HepG2 (cell line): Measurements from ENCODE around the gene ARMH3. TPM values are rescaled to one million over a fixed set of nuclear protein-coding genes. Genes with fewer than 3 reads are reported as not detected.

Source experiments
- ATAC-seq: fragments of 200-7000 bp; cut with Tn5 transposase; 3 replicates; pipeline ENCODE4 v1.9.1; 2020; ENCODE audit warnings: mild to moderate bottlenecking, moderate library complexity
- BruUV-seq: library from RNA; stranded (reverse); fragments of 400-500 nt; replicated peaks from 2 replicates; lab custom pipeline; 2021; lab: Mats Ljungman, UMichigan
- CTCF ChIA-PET: fragments of 300-600 bp; formaldehyde crosslinking; extraction: SDS; loops from one replicate; lab custom pipeline; 2021; ENCODE audit warnings: low total read pairs, inconsistent platforms, low intra/inter-chr PET ratio; lab: Yijun Ruan, JAX
- POLR2A ChIA-PET: fragments of 350-600 bp; sonication (Branson Sonifier 250); formaldehyde crosslinking; loops from one replicate; lab custom pipeline; 2020; ENCODE audit warnings: antibody characterized with exemption, inconsistent platforms; lab: Yijun Ruan, JAX
- DNase-seq: peaks from one replicate; pipeline ENCODE4 v3.0.0-alpha.2; 2015; ENCODE audit warnings: low spot score
- FAIRE-seq: peaks from 3 replicates; lab custom pipeline; 2011; peaks lifted over from hg19 to GRCh38; lab: Jason Lieb, UNC
- H2AFZ ChIP-seq: one replicate; pipeline ENCODE4 v1.6.1; 2011; ENCODE audit warnings: low read length, inconsistent platforms
- H3K27ac ChIP-seq: fragments of 300-600 bp; 3 replicates; pipeline ENCODE4 v1.8.0; 2011; ENCODE audit warnings: mixed run types, mild to moderate bottlenecking, mixed read lengths, low read length, inconsistent platforms; ENCODE audit not compliant: insufficient read depth; ENCODE audit errors: extremely low read length
- H3K27me3 ChIP-seq, 2 experiments: fragments of 200-600 bp in 1 of 2; 2 replicates in 1 of 2; 3 replicates in 1 of 2; pipeline versions ENCODE4 v1.6.0 to v1.8.0; 2011; ENCODE audit warnings: low read length in 2 of 2, mild to moderate bottlenecking in 2 of 2, moderate library complexity in 2 of 2, inconsistent platforms in 1 of 2; ENCODE audit not compliant: insufficient read depth in 2 of 2, control insufficient read depth in 1 of 2
- H3K36me3 ChIP-seq, 2 experiments: fragments of 200-600 bp in 1 of 2; replicated peaks in 1 of 2; 2 replicates in 1 of 2; 3 replicates in 1 of 2; pipeline versions ENCODE4 v1.5.1 to v1.8.0; 2011; ENCODE audit warnings: low read length in 2 of 2, inconsistent platforms in 1 of 2; ENCODE audit not compliant: insufficient read depth in 2 of 2, control insufficient read depth in 1 of 2
- H3K4me1 ChIP-seq: 2 replicates; pipeline ENCODE4 v1.5.1; 2012; ENCODE audit warnings: low read length, inconsistent platforms; ENCODE audit not compliant: insufficient read depth
- H3K4me2 ChIP-seq: 2 replicates; pipeline ENCODE4 v1.6.0; 2011; ENCODE audit warnings: low read depth, low read length, inconsistent platforms
- H3K4me3 ChIP-seq, 3 experiments: fragments of 200-600 bp in 1 of 3; sonication (generic), shearing (Covaris generic) in 1 of 3; replicated peaks in 1 of 3; 2 replicates each; pipeline ENCODE4 v1.5.1; 2011 to 2016; ENCODE audit warnings: low read length in 3 of 3, inconsistent platforms in 2 of 3, low read depth in 2 of 3, mild to moderate bottlenecking in 2 of 3, control low read depth in 1 of 3, mixed read lengths in 1 of 3; ENCODE audit not compliant: insufficient read depth in 1 of 3
- H3K79me2 ChIP-seq: one replicate; pipeline ENCODE4 v1.6.1; 2011; ENCODE audit warnings: low read length, inconsistent platforms; ENCODE audit not compliant: insufficient read depth
- H3K9ac ChIP-seq: 2 replicates; pipeline ENCODE4 v1.6.0; 2011; ENCODE audit warnings: mild to moderate bottlenecking, low read depth, low read length, inconsistent platforms; ENCODE audit not compliant: insufficient read depth
- H3K9me3 ChIP-seq: 2 replicates; pipeline ENCODE4 v1.5.1; 2012; ENCODE audit warnings: mild to moderate bottlenecking, low read length
- H4K20me1 ChIP-seq: 2 replicates; pipeline ENCODE4 v1.6.0; 2011; ENCODE audit warnings: inconsistent platforms, mild to moderate bottlenecking, low read length, moderate library complexity; ENCODE audit not compliant: insufficient read depth
- FOXM1 ChIP-seq: sonication (generic); formaldehyde crosslinking; IDR thresholded peaks from 2 replicates; pipeline ENCODE4 v1.5.0; 2020; ENCODE audit warnings: missing genetic modification reagents
- JUNB ChIP-seq: sonication (generic); formaldehyde crosslinking; IDR thresholded peaks from 2 replicates; pipeline ENCODE4 v1.8.0; 2022; ENCODE audit warnings: missing genetic modification reagents, mild to moderate bottlenecking, borderline replicate concordance
- MIER3 ChIP-seq: IDR thresholded peaks from 2 replicates; pipeline ENCODE4 v1.6.1; 2016; ENCODE audit warnings: missing compliant biosample characterization, borderline replicate concordance
- MTF2 ChIP-seq: sonication (generic); formaldehyde crosslinking; IDR thresholded peaks from 2 replicates; pipeline ENCODE4 v1.5.0; 2020; ENCODE audit warnings: missing genetic modification reagents, borderline replicate concordance
- NR1H2 ChIP-seq: sonication (generic); formaldehyde crosslinking; IDR thresholded peaks from 2 replicates; pipeline ENCODE4 v1.8.1; 2022; ENCODE audit warnings: low read depth, missing genetic modification reagents, borderline replicate concordance
- SMAD3 ChIP-seq: sonication (generic); formaldehyde crosslinking; IDR thresholded peaks from 2 replicates; pipeline ENCODE4 v1.4.0; 2020; ENCODE audit warnings: missing genetic modification reagents
- SMC3 ChIP-seq: IDR thresholded peaks from 2 replicates; pipeline ENCODE4 v1.6.1; 2011; ENCODE audit warnings: low read length, improper control_type of control experiment
- YEATS4 ChIP-seq: sonication (generic); formaldehyde crosslinking; IDR thresholded peaks from 2 replicates; pipeline ENCODE4 v1.4.0; 2020; ENCODE audit warnings: missing genetic modification reagents, borderline replicate concordance
- ZNF749 ChIP-seq: sonication (generic); formaldehyde crosslinking; IDR thresholded peaks from 2 replicates; pipeline ENCODE4 v1.8.0; 2022; ENCODE audit warnings: mild to moderate bottlenecking, missing genetic modification reagents, moderate library complexity, borderline replicate concordance
- ZSCAN12 ChIP-seq: sonication (generic); formaldehyde crosslinking; IDR thresholded peaks from 2 replicates; pipeline ENCODE4 v1.9.0; 2021; ENCODE audit warnings: mild to moderate bottlenecking, missing genetic modification reagents
- WGBS: methylation state at CpG from one replicate; pipeline ENCODE4 v1.1.6; 2017; ENCODE audit warnings: low lambda C conversion rate; 5-methylcytosine and 5-hydroxymethylcytosine counted together
- in situ Hi-C: cut with HindIII; loops from 2 replicates; pipeline ENCODE4 v1.10.0; 2017; ENCODE audit warnings: low pct_unique_long_range_greater_than_20kb; ENCODE audit not compliant: extremely low pct_ligation_motif_present
- intact Hi-C: fragments of 100-400 bp; cut with micrococcal nuclease; formaldehyde crosslinking; loops from one replicate; pipeline ENCODE4 v1.10.0; 2022; ENCODE audit not compliant: unreplicated experiment
- polyA plus RNA-seq, 8 experiments: library from polyadenylated mRNA; depleted of rRNA in 3 of 8; stranded (reverse) in 7 of 8; unstranded in 1 of 8; fragments of >200 nt; fragmentation: Illumina TruSeq in 4 of 8; extraction: Trizol in 4 of 8; gene quantifications; 2 replicates each; pipeline versions ENCODE4 v1.2.1 to v1.2.3, GENCODE V29; 2011 to 2016; ENCODE audit warnings: low read depth in 4 of 8, missing spikeins in 1 of 8, mixed read lengths in 1 of 8; ENCODE audit not compliant: insufficient read depth in 1 of 8
- total RNA-seq, 5 experiments: library from RNA; depleted of rRNA; stranded (reverse); fragments of >200 nt; fragmentation: Illumina TruSeq; extraction: Trizol; gene quantifications; 2 replicates each; pipeline ENCODE4 v1.2.3, GENCODE V29; 2016; ENCODE audit warnings: low read depth in 1 of 5
- TF ChIP-seq, protein P1 (sequence below): sonication (generic); formaldehyde crosslinking; IDR thresholded peaks from 2 replicates; pipeline ENCODE4 v1.4.0; 2020; ENCODE audit warnings: low read depth, missing genetic modification reagents
- TF ChIP-seq, protein P2 (sequence below): sonication (generic); formaldehyde crosslinking; IDR thresholded peaks from 2 replicates; pipeline ENCODE4 v1.4.0; 2020; ENCODE audit warnings: mild to moderate bottlenecking, missing genetic modification reagents

The ARMH3 gene
- total and polyA plus RNA-seq, 2 of the 13 experiments (the other 11 are each of a cell fraction or from before 2014, with no cell fraction given): 8.4 to 16.9 TPM

GRCh38 chr10:102033787-102034186 lies 22.2 kb downstream of the ARMH3 start:
- Histone ChIP-seq H3K36me3 (peaks cover 5 to 41% of the 10 kb centered on the region in 2 experiments; a peak in 4 of 5 replicates), H3K9me3 (no peaks in the 10 kb centered on the region), H3K4me3 (no peak overlapping the region), H3K79me2 (no peaks in the 10 kb centered on the region), H3K4me2 (no peak overlapping the region), H3K9ac (no peak overlapping the region), H3K27ac (no peak overlapping the region), H2AFZ (no peak overlapping the region), H4K20me1 (no peaks in the 10 kb centered on the region), H3K4me1 (no peaks in the 10 kb centered on the region), H3K27me3 (no peaks in the 10 kb centered on the region)
- POLR2A ChIA-PET: no interaction called here
- WGBS: 100% methylated on average over 2 of the region's 2 CpGs
- ATAC-seq (no peak), FAIRE-seq (no peak), DNase-seq (no peak)
- intact Hi-C loops: no loop called here
- BruUV-seq: no TSS peak
- CTCF ChIA-PET: no interaction called here
- no peak for TF ChIP-seq MIER3 (CRISPR knock-in tag)
- no peak for TF ChIP-seq NR1H2
- TF ChIP-seq, protein P1, sequence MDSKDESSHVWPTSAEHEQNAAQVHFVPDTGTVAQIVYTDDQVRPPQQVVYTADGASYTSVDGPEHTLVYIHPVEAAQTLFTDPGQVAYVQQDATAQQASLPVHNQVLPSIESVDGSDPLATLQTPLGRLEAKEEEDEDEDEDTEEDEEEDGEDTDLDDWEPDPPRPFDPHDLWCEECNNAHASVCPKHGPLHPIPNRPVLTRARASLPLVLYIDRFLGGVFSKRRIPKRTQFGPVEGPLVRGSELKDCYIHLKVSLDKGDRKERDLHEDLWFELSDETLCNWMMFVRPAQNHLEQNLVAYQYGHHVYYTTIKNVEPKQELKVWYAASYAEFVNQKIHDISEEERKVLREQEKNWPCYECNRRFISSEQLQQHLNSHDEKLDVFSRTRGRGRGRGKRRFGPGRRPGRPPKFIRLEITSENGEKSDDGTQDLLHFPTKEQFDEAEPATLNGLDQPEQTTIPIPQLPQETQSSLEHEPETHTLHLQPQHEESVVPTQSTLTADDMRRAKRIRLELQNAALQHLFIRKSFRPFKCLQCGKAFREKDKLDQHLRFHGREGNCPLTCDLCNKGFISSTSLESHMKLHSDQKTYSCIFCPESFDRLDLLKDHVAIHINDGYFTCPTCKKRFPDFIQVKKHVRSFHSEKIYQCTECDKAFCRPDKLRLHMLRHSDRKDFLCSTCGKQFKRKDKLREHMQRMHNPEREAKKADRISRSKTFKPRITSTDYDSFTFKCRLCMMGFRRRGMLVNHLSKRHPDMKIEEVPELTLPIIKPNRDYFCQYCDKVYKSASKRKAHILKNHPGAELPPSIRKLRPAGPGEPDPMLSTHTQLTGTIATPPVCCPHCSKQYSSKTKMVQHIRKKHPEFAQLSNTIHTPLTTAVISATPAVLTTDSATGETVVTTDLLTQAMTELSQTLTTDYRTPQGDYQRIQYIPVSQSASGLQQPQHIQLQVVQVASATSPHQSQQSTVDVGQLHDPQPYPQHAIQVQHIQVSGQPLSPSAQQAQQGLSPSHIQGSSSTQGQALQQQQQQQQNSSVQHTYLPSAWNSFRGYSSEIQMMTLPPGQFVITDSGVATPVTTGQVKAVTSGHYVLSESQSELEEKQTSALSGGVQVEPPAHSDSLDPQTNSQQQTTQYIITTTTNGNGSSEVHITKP (CRISPR knock-in tag): no peak
- TF ChIP-seq JUNB (CRISPR knock-in tag): no peak
- TF ChIP-seq YEATS4: no peak
- TF ChIP-seq MTF2 (CRISPR knock-in tag): no peak
- TF ChIP-seq, protein P2, sequence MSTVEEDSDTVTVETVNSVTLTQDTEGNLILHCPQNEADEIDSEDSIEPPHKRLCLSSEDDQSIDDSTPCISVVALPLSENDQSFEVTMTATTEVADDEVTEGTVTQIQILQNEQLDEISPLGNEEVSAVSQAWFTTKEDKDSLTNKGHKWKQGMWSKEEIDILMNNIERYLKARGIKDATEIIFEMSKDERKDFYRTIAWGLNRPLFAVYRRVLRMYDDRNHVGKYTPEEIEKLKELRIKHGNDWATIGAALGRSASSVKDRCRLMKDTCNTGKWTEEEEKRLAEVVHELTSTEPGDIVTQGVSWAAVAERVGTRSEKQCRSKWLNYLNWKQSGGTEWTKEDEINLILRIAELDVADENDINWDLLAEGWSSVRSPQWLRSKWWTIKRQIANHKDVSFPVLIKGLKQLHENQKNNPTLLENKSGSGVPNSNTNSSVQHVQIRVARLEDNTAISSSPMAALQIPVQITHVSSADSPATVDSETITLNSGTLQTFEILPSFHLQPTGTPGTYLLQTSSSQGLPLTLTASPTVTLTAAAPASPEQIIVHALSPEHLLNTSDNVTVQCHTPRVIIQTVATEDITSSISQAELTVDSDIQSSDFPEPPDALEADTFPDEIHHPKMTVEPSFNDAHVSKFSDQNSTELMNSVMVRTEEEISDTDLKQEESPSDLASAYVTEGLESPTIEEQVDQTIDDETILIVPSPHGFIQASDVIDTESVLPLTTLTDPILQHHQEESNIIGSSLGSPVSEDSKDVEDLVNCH (CRISPR knock-in tag): no peak
- TF ChIP-seq SMC3: no peak
- TF ChIP-seq FOXM1 (CRISPR knock-in tag): no peak
- no peak for TF ChIP-seq ZNF749
- TF ChIP-seq ZSCAN12: no peak
- TF ChIP-seq SMAD3 (CRISPR knock-in tag): no peak
- in situ Hi-C loops: no loop called here
